Iris pigment epithelial cell (primary cell): ENCODE measurements around the gene KAT7.
"Not testable (repeated sequence)": the region's sequence is repeated elsewhere in the genome, so short reads cannot be mapped to it uniquely, and the experiment has no call there.

Experiments
- DNase-seq: peaks from one replicate; pipeline ENCODE4 v3.0.0-alpha.2; 2011; ENCODE audit warnings: low read depth

The KAT7 gene

DNA sequence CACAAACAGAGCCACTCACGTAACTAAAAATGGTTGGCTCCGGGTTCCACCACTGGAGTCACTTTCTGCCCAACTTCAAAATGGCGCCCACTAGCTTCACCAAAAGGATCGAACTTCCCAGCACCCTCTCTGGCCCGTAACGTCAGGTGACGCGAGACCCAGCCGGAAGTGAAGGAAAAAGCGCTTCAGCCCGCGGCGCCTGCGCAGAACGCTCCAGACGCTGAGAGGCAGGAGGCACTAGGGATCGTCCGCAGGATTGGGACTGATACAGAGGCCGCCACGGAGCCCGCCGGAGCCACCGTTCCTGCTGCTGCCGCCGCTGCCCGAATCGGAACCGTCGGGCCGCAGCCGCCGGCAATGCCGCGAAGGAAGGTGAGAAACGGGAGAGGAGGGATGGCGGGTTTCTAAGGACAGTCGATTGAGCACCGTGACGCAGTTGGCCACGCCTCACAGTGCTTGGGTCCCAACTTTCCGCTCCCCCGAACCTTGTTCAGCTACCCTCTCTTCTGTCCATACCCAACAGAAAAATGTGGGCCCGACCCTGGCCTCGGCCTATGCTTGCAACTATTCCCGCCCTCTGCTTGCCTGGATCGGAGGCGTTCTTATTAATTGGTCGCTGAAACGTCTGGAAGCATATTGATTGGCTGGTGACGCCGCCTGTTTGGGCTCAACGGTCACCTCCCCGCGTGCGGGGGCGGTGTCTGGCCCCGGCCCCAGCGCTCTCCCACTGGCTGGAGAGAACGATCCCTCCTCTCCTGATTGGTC, at the start of gene KAT7:
Gene KAT7 (plus strand): TSS at position 204 of the 765 bp plus-strand sequence. CDS start 154 bp downstream, at position 358.
- peak; percentile 99 for DNase-seq

DNA sequence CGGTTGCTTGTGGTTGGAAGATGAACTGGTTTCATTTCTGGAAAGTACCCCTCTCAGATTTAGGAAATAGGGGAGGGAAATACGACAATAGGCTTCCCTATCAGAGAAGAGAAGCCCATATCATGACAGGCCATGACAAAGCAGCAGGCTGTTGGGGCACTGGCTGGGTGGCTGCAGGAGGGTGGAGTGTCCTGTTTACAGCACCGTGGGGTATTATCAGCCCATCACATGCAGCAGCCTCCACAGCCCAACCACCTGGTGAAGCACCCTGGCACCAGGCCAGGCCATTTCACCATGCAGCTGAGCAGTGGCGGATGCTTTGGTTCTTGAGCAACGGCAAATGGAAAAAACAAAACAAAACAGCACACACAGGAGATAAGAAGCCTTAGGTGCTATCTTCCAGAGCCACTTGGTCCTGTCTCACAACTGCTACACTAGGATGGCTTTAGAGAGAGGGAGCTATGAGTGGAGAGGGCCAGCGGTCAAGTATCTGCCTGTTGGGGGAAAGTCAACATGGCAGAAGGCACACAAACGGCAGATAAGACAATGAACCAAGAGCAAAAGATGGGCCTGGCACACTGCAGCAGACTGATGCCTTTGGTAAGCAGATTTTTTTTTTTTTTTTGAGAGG, 48.7 kb upstream of the KAT7 start:
- DNase-seq = peak; percentile 89

DNA sequence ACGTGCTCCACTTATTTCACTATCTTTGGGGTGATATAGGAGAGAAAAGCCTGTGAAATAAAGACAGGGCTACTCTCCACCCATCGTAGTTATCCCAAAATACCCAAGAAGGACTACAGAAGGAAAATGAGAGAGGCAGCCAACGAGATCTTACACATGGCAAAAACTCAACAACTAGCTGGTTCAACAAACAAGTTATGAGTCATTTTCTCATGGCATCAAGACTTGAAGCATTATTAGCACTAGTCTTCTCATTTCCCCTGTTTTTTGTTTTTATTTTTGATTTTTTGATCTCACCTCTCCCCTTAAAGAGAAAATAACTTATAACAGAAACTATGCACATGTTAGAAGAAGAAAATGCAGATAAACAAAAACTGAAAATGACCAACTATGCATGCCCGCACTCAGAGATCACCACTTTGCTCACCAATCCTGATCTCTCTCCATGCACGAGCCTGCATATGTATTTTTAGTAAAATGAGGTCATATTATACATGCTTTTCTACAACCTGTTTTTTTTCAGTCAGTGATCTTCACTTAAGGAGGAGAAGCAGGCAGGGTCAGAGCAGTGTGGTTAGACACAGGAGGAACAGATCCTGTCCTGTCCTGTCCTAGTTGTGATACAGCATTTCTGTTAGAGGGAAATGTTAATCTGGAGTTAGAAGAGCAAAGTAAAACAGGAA, 47.3 kb upstream of the KAT7 start:
- peak; percentile 59 for DNase-seq

DNA sequence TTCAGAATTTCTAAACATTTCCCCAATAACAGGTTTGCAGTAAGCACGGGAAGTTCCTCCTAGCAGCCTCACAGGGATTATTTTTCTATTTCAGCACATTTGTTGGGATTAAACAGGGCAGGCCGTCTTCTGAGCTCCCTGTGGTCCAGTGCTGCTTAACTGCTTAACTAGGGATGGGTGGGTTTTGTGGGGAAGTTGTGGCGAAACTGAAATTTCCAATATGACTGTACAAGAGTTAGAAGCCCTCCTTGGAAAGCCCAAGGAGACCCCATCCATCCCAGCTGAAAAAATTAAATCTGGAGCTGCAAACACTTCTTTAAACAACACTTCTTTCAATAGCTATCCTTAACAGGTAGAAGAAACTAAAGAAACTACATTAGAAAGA, 46.8 kb upstream of the KAT7 start:
- DNase-seq = no peak

- peak; percentile 69 for DNase-seq
These were observed 46.3 kb upstream of the KAT7 start for GRCh38 chr17:49742166-49742638.

GRCh38 chr17:49745175-49746139, 43.0 kb upstream of the KAT7 start:
- DNase-seq = no peak

DNA sequence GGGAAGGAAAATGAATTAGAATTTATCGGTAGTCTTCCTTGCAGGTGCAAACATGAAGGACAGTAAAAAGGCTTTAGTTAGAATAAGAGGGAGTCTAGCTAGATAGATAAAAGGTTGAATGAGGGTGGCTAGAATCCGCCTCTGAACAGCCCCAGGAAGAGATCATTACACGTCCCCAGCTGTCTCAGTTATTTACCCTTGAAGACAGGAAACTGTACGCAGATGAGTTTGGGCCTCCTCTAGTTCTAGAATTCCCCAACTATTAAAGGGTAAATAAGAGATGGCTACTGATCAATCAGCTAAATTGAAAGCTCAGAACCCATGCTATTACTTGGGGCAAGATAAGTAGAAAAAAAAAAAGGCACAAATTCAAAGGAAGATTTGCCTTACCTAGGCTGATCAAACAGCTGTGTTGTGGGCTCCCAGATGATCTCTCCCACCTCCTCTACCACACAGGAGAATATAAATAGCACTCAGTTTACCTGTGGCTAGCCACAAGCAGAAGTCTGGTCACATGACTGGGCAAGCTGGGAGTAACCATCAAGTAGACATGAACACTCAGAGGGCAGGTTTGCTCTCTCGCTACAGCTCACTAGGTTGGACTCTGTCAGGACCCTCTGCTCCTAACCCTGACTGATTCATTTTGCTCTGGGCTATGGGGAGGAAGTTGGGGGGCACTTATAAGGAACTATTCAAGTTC, 41.5 kb upstream of the KAT7 start:
- no peak for DNase-seq

GRCh38 chr17:49747632-49748031, 40.8 kb upstream of the KAT7 start:
- DNase-seq = no peak

- DNase-seq = no peak
These were observed 40.3 kb upstream of the KAT7 start for GRCh38 chr17:49748223-49748622.

GRCh38 chr17:49748791-49749190, 39.7 kb upstream of the KAT7 start:
- no peak for DNase-seq

DNA sequence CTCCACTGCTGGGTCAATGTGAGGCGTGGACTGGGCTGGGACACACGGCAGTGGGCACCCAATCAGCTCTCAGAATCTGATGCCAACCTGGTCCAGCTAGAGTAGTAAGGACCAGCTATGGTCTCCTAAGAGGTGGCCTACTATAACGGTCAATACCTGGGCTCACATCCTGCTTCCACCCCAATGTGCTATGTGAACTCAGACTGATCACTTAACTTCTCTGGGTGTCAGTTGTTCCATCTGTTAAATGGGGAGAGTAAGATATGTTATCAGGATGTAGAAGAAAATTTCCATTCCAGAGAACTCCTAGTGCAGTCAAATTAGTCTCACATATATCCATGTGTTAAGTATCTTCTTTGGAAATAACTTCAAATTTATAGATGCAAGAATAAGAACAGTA, 38.8 kb upstream of the KAT7 start:
- DNase-seq = no peak

- no peak for DNase-seq
These were observed 36.0 kb upstream of the KAT7 start for GRCh38 chr17:49752508-49752907.

DNA sequence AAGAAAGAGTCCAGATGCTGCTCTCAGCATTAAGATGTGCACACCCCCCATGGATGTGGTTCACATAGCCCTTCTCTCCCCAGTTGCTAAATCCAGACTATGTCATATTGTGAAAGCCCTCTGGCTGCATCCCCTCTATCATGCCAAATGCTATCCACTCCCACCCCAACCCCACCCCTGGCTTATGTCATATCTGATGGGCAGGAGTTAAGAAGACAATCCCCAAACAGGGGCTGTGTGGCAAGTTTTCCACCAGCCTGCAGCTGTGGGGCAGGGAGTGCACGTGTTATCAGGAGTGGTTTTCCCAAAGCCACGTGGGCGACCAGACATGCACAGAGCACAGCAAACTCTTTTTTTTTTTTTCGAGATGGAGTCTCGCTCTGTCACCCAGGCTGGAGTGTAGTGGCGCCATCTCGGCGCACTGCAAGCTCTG, 34.5 kb upstream of the KAT7 start:
- no peak for DNase-seq

- DNase-seq = no peak
These were observed 32.7 kb upstream of the KAT7 start for GRCh38 chr17:49755663-49756283.

DNA sequence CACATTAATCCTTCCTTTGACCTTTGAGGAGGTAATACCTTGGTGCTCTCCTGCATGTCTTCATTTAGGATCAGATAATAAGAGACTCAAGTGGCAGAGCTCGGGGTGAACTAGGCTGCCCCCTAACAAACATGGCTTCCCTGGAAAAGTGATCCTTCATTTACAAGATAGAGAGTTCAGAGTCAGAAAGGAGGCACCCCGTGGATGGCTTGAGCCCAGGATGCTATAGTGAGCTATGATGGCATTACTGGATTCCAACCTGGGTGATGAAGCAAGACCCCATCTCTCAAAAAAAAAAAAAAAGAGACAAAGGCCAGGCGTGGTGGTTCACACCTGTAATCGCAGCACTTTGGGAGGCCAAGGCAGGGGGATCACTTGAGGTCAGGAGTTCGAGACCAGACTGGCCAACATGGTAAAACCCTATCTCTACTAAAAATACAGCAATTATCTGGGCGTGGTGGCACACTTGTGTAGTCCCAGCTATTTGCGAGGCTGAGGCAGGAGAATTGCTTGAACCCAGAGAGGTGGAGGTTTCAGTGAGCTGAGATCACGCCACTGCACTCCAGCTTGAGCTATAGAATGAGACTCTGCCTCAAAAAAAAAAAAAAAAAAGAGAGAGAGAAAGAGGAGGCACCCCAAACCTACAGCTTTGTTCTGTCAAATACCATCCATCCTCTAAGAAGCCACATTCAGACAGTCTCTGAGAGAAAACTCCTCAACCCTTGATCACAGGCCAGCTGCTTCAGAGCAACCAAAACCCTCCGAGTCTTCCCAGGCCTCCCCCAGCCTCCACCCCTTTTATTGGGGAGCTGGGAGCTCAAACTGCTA, 31.9 kb upstream of the KAT7 start:
- DNase-seq = no peak

DNA sequence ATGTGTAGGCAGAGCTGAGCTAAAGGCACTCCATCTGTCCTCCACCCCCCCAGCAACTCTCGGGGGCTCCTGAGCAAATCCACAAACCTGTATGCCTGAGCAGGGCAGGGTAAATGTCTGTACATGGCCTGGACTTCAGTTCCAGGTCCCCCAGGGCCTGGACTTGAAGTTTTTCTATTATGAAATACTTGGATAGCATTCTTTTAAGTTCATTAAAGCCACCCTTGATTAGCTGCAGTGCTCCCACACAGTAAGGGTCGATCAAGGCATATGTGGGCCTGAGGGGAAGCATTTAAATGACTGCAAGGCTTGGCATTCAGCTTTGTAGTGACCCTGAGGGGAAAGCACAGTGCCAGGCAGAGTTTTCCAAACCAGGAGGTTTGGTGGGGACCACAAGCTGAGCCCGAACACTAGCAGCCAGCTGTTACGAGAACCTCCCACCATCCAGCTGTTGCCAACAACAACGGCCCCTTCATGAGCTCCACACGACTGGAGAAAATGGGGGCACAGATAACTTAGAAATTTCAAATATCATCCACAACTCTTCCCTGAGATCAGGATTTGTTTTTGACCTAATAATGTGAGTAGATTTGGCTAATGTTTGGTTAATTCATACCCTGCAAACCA, 31.2 kb upstream of the KAT7 start:
- DNase-seq = no peak

DNA sequence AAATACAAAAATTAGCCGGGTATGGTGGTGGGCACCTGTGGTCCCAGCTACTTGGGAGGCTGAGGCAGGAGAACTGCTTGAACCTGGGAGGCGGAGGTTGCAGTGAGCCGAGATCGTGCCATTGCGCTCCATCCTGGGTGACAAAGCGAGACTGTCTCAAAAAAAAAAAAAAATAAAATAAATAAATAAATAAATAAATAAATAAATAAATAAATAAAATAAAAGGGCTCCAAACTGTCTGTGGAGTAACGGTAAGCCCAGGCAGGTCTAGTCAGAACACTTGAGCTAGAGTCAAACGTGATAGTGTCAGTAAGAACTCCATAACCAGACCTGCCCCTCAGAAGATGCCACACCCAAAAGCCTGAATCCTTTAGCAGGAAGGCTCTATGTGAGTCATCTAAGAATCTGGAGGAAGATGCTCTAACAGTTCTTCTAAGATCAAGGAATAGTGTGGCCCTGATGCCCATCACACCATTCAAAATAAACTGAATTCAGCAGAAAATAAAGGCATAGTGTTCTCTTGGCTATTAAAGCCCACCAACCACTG, 29.9 kb upstream of the KAT7 start:
- not testable (repeated sequence) for DNase-seq

GRCh38 chr17:49759203-49759602, 29.3 kb upstream of the KAT7 start:
- no peak for DNase-seq

- no peak for DNase-seq
These were observed 28.2 kb upstream of the KAT7 start for GRCh38 chr17:49760296-49760695.
